ENCODE measurements around the gene BICDL1. TPM values are rescaled to one million over a fixed set of nuclear protein-coding genes. Genes with fewer than 3 reads are reported as not detected.

BICDL1 gene
- polyA plus RNA-seq, 1 donor from 2014 or later, result 1.1 TPM

DNA sequence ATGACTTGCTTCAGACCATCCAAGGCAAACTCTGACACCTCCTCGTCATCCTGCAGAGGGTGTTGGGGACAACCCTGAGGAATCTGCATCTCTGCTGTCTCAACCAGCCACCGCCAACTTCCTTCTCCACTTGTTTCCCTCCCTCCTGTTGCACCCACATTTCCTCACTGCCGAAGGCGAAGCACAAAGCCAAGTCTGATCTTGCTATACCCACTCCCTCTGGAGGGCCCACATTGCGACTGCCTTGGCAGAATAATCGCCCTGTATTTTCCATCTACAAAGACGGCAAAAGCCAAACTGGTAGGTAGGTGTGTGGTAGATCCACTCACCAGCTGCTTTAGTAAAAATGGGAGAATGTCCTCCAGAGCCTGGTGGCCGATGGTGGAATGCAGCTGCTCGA lies 149.3 kb downstream of the BICDL1 start:
- Mint-ChIP-seq H3K27ac (no peak overlapping the region), H3K4me3 (no peak overlapping the region), H3K27me3 (no peaks in the 10 kb centered on the region), H3K9me3 (no peaks in the 10 kb centered on the region), H3K4me1 (peaks cover 1 to 12% (median 7%) of the 10 kb centered on the region in 3 donors), H3K36me3 (peaks cover 11% of the 10 kb centered on the region)

DNA sequence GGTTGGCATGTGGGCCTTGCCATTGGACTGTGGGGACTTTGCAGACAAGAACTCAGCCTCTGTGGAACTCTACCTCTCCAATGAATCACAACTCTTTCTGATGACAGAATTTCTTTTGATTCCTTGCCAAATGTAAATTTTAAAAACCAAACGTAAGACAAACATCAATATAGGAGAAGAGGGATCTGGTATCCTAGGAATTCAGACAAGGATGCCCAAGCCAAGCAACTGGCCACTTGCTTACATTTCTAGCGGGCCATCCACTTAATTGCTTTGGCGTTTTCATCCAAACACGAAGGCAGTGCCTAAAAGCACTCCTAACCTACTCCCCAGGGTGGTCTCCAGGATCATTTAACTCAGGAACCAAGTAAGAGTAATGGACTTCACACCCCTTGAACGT lies 150.9 kb downstream of the BICDL1 start:
- peaks cover 0 to 4% (median 0%) of the 10 kb centered on the region in 3 donors for H3K4me1 Mint-ChIP-seq
- no peaks in the 10 kb centered on the region for H3K9me3 Mint-ChIP-seq
- H3K36me3 Mint-ChIP-seq, result peaks cover 10% of the 10 kb centered on the region
- no peak overlapping the region for H3K4me3 Mint-ChIP-seq
- no peak overlapping the region for H3K27ac Mint-ChIP-seq
- H3K27me3 Mint-ChIP-seq, result no peaks in the 10 kb centered on the region

DNA sequence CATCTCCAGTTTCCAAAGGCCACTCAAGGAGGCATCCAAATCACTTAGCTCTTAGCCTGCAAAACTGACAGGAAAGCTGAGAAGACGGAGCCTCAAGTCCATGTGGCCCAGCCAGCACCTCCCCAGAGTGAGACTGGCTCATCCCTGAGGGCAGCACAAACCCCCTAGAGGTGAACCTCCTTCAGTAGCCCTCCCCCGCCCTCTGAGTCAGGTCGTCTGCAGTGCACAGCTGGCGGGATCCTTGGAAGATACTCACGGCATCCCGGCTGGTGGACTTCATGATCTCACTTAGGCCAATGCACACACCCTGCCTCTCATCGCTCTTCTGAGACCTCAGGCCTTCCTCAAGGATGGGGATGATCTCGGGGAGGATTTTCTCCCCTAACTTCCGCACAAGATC lies 151.6 kb downstream of the BICDL1 start:
- no peak overlapping the region for H3K4me3 Mint-ChIP-seq
- peaks cover 9% of the 10 kb centered on the region for H3K36me3 Mint-ChIP-seq
- no peaks in the 10 kb centered on the region for H3K27me3 Mint-ChIP-seq
- peaks cover 0 to 4% (median 0%) of the 10 kb centered on the region in 3 donors for H3K4me1 Mint-ChIP-seq
- H3K9me3 Mint-ChIP-seq, result no peaks in the 10 kb centered on the region
- H3K27ac Mint-ChIP-seq, result no peak overlapping the region

DNA sequence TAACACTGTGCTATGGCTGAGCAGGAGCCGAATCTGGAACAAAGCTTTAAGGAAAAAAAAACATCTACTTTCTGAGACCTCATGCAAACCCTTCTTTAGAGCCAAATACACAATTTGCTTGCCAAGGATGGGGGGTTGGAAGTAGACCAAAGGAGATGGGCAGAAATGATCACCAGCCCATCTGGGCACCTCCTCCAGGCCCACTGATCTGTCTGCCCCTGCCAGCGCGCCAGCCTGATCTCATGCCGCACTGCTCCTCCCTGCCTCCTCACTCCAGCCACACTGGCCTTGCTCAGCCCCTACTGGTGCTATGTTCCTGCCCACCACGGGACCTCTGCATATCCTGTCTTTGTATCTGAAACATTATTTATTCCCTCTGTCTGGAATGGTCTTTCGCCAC lies 152.3 kb downstream of the BICDL1 start:
- H3K4me1 Mint-ChIP-seq, result peaks cover 0 to 4% (median 0%) of the 10 kb centered on the region in 3 donors
- peaks cover 9% of the 10 kb centered on the region for H3K36me3 Mint-ChIP-seq
- H3K27ac Mint-ChIP-seq, result peak overlapping the region in 1 of 3 donors; percentile 66
- no peaks in the 10 kb centered on the region for H3K9me3 Mint-ChIP-seq
- no peaks in the 10 kb centered on the region for H3K27me3 Mint-ChIP-seq
- H3K4me3 Mint-ChIP-seq, result no peak overlapping the region

DNA sequence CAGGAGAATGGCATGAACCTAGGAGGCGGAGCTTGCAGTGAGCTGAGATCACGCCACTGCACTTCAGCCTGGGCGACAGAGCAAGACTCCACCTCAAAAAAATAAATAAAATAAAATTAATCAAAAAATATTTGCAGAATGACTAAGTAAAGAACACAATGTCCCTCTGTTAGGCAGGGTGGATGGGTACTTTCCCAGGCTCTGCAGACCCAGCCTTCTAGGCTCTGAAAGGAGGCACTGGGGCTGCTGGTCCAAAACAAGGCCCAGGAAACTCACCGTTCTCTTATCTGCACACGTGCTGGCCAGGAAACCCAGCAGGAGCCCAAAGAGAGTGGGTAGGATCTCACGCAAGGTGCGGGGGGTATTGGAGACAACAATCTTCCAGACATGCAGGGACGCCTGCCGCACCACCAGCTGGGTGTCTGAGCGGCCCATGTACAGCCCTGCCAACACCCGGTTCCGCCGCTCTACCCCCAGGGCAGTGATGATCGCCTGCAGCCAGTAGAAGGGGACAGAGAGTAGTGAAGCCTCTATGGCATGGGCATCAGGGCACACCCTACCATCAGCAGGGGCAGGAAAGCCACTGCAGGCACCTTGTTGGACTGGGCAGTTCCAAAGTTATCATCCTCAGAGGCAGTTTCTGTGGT lies 153.3 kb downstream of the BICDL1 start:
- H3K27ac Mint-ChIP-seq, result no peak overlapping the region
- H3K4me1 Mint-ChIP-seq, result peaks cover 0 to 4% (median 0%) of the 10 kb centered on the region in 3 donors
- H3K36me3 Mint-ChIP-seq, result peaks cover 7% of the 10 kb centered on the region
- no peaks in the 10 kb centered on the region for H3K27me3 Mint-ChIP-seq
- H3K9me3 Mint-ChIP-seq, result no peaks in the 10 kb centered on the region
- no peak overlapping the region for H3K4me3 Mint-ChIP-seq

Other genes starting within 250 kb of the BICDL1 start
- not detected for gene CIT, start 111.9 kb upstream of the BICDL1 start, polyA plus RNA-seq
- gene RAB35, start 127.5 kb downstream of the BICDL1 start, polyA plus RNA-seq, result 18.1 TPM
- 18.4 TPM for gene GCN1, start 205.5 kb downstream of the BICDL1 start, polyA plus RNA-seq
- 2,020 TPM for gene RPLP0, start 211.9 kb downstream of the BICDL1 start, polyA plus RNA-seq